HCT116 (cell line): ENCODE data around the gene DDX39B. TPM values are rescaled to one million over a fixed set of nuclear protein-coding genes. Genes with fewer than 3 reads are reported as not detected.

Experiments used
- ATAC-seq: fragments of 200-7000 bp; cut with Tn5 transposase; 2 replicates; pipeline ENCODE4 v1.9.1; 2020; ENCODE audit warnings: mild to moderate bottlenecking, moderate library complexity
- BruUV-seq: library from RNA; stranded (reverse); fragments of 400-500 nt; replicated peaks from 2 replicates; lab custom pipeline; 2021; lab: Mats Ljungman, UMichigan
- CTCF ChIA-PET: fragments of 300-600 bp; sonication (Branson Sonifier 250); formaldehyde crosslinking; loops from one replicate; lab custom pipeline; 2021; ENCODE audit warnings: antibody characterized with exemption; lab: Charles Lee
- POLR2A ChIA-PET: fragments of 300-600, 350-600 bp; sonication (Branson Sonifier 250); formaldehyde crosslinking; loops from one replicate; lab custom pipeline; 2021; ENCODE audit warnings: antibody characterized with exemption; lab: Charles Lee
- RAD21 ChIA-PET, 2 experiments: fragments of 300-600 bp; sonication (Branson Sonifier 250); formaldehyde crosslinking; loops; one replicate each; lab custom pipeline; 2023; ENCODE audit warnings: low total read pairs in 2 of 2; ENCODE audit not compliant: uncharacterized antibody in 2 of 2, unreplicated experiment in 2 of 2, low non-redundant PET in 1 of 2; lab: Charles Lee
- DNase-seq: peaks from one replicate; pipeline ENCODE4 v3.0.0-alpha.2; 2010; ENCODE audit warnings: low read depth, low spot score
- H2AFZ ChIP-seq: fragments of 200-600 bp; shearing (Covaris generic), sonication (generic); 2 replicates; pipeline ENCODE4 v1.6.1; 2017; ENCODE audit warnings: low read depth, mixed run types, mixed read lengths, antibody characterized with exemption, low read length; ENCODE audit not compliant: poor library complexity, severe bottlenecking
- H3K27ac ChIP-seq: 2 replicates; pipeline ENCODE4 v1.5.1; 2012; ENCODE audit warnings: low read depth, low read length
- H3K27me3 ChIP-seq: fragments of 200-600 bp; sonication (generic); 2 replicates; pipeline ENCODE4 v1.6.1; 2016; ENCODE audit warnings: mixed run types, low read length, mixed read lengths; ENCODE audit not compliant: insufficient read depth
- H3K36me3 ChIP-seq, 2 experiments: fragments of 200-500 bp in 1 of 2; fragments of 200-600 bp in 1 of 2; sonication (Bioruptor generic) in 1 of 2; sonication (generic) in 1 of 2; 2 replicates each; pipeline versions ENCODE4 v1.5.1 to v1.6.1; 2014 to 2016; ENCODE audit warnings: low read length in 2 of 2, inconsistent platforms in 1 of 2, mixed read lengths in 1 of 2, mixed run types in 1 of 2; ENCODE audit not compliant: insufficient read depth in 2 of 2, control insufficient read depth in 1 of 2
- H3K4me1 ChIP-seq, 2 experiments: fragments of 200-600 bp in 1 of 2; sonication (generic) in 1 of 2; 2 replicates each; pipeline versions ENCODE4 v1.5.1 to v1.6.1; 2012 to 2017; ENCODE audit warnings: low read length in 2 of 2, inconsistent platforms in 1 of 2, mild to moderate bottlenecking in 1 of 2, mixed read lengths in 1 of 2, mixed run types in 1 of 2, moderate library complexity in 1 of 2; ENCODE audit not compliant: insufficient read depth in 2 of 2, control insufficient read depth in 1 of 2
- H3K4me2 ChIP-seq: fragments of 200-600 bp; sonication (generic); 2 replicates; pipeline ENCODE4 v1.6.1; 2017; ENCODE audit warnings: mixed run types, low read length, mixed read lengths
- H3K4me3 ChIP-seq, 2 experiments: fragments of 200-600 bp in 1 of 2; sonication (generic) in 1 of 2; replicated peaks in 1 of 2; 2 replicates each; pipeline ENCODE4 v1.5.1; 2011 to 2016; ENCODE audit warnings: low read length in 2 of 2, control low read depth in 1 of 2, low read depth in 1 of 2, mild to moderate bottlenecking in 1 of 2, mixed read lengths in 1 of 2, mixed run types in 1 of 2
- H3K79me2 ChIP-seq: fragments of 200-600 bp; sonication (generic); 2 replicates; pipeline ENCODE4 v1.6.1; 2017; ENCODE audit warnings: mild to moderate bottlenecking, mixed run types, low read length, moderate library complexity, mixed read lengths; ENCODE audit not compliant: insufficient read depth
- H3K9ac ChIP-seq: fragments of 200-600 bp; sonication (generic); 2 replicates; pipeline ENCODE4 v1.6.1; 2016; ENCODE audit warnings: low read length, mixed read lengths
- H3K9me2 ChIP-seq: fragments of 200-600 bp; sonication (generic), shearing (Covaris generic); 2 replicates; pipeline ENCODE4 v1.6.1; 2017; ENCODE audit warnings: mixed run types, mild to moderate bottlenecking, moderate library complexity; ENCODE audit not compliant: insufficient read depth
- H3K9me3 ChIP-seq, 2 experiments: fragments of 200-500 bp in 1 of 2; fragments of 200-600 bp in 1 of 2; sonication (Bioruptor generic) in 1 of 2; sonication (generic) in 1 of 2; 2 replicates each; pipeline ENCODE4 v1.6.1; 2014 to 2017; ENCODE audit warnings: low read length in 2 of 2, mixed read lengths in 2 of 2, inconsistent platforms in 1 of 2, low read depth in 1 of 2, mild to moderate bottlenecking in 1 of 2, mixed run types in 1 of 2, moderate library complexity in 1 of 2; ENCODE audit not compliant: control insufficient read depth in 1 of 2, insufficient read depth in 1 of 2
- H4K20me1 ChIP-seq: fragments of 200-600 bp; sonication (generic), shearing (Covaris generic); 2 replicates; pipeline ENCODE4 v1.6.1; 2017; ENCODE audit warnings: mixed run types, mild to moderate bottlenecking, moderate library complexity; ENCODE audit not compliant: insufficient read depth
- CBX3 ChIP-seq: IDR thresholded peaks from 2 replicates; pipeline ENCODE4 v1.6.1; 2012; ENCODE audit warnings: low read depth
- EGR1 ChIP-seq: IDR thresholded peaks from 2 replicates; pipeline ENCODE4 v1.6.1; 2012; ENCODE audit warnings: low read depth
- ELF1 ChIP-seq: IDR thresholded peaks from 2 replicates; pipeline ENCODE4 v1.6.1; 2012; ENCODE audit warnings: low read depth, borderline replicate concordance
- EZH2 ChIP-seq: fragments of 200-600 bp; sonication (generic); IDR thresholded peaks from 2 replicates; pipeline ENCODE4 v1.6.1; 2017; ENCODE audit warnings: antibody characterized with exemption, mixed run types
- POLR2AphosphoS5 ChIP-seq: IDR thresholded peaks from 2 replicates; pipeline ENCODE4 v1.6.1; 2011; ENCODE audit warnings: mild to moderate bottlenecking, low read depth, low read length, moderate library complexity
- RAD21 ChIP-seq: IDR thresholded peaks from 2 replicates; pipeline ENCODE4 v1.6.1; 2012; ENCODE audit warnings: low read depth, mild to moderate bottlenecking
- SIN3A ChIP-seq: IDR thresholded peaks from 2 replicates; pipeline ENCODE4 v1.6.1; 2012; ENCODE audit warnings: low read depth
- SP1 ChIP-seq: IDR thresholded peaks from 2 replicates; pipeline ENCODE4 v1.6.1; 2012; ENCODE audit warnings: low read depth
- intact Hi-C: fragments of 100-400 bp; cut with micrococcal nuclease; formaldehyde crosslinking; loops from 2 replicates; pipeline ENCODE4 v1.10.0; 2022
- total RNA-seq: library from RNA; stranded (reverse); gene quantifications from one replicate; pipeline ENCODE4 v1.2.1, GENCODE V29; 2021; ENCODE audit not compliant: unreplicated experiment
- TF ChIP-seq, protein P1 (sequence below): IDR thresholded peaks from 2 replicates; pipeline ENCODE4 v1.6.1; 2012; ENCODE audit warnings: low read depth
- TF ChIP-seq, protein P2 (sequence below): IDR thresholded peaks from 2 replicates; pipeline ENCODE4 v1.6.1; 2012
- TF ChIP-seq, protein P3 (sequence below): IDR thresholded peaks from 2 replicates; pipeline ENCODE4 v1.6.1; 2011; ENCODE audit warnings: mild to moderate bottlenecking, low read length, moderate library complexity; ENCODE audit not compliant: insufficient replicate concordance; ENCODE audit errors: extremely low read depth

DDX39B gene
- total RNA-seq, 1 experiment from 2014 or later, result 545 TPM

DNA sequence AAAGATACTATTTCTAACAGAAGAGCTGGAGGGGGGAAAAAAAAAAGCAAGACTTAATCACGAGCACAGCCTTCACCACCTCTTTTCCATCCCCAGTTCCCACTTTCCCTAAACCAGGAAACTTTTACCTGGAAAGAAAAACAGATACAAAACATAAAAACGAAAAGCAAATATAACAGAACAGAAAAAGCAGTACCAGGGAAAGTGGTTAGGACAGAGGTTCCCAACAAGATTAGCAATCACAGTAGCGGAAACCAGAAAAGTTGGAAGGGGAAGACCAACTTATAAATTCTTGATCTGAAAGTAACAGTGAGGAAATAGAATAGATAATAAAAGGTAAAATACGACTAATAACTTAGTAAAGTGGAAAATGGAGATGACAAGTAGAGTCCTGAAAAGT, 1.2 kb downstream of the DDX39B start (continued):
- TF ChIP-seq, protein P1, sequence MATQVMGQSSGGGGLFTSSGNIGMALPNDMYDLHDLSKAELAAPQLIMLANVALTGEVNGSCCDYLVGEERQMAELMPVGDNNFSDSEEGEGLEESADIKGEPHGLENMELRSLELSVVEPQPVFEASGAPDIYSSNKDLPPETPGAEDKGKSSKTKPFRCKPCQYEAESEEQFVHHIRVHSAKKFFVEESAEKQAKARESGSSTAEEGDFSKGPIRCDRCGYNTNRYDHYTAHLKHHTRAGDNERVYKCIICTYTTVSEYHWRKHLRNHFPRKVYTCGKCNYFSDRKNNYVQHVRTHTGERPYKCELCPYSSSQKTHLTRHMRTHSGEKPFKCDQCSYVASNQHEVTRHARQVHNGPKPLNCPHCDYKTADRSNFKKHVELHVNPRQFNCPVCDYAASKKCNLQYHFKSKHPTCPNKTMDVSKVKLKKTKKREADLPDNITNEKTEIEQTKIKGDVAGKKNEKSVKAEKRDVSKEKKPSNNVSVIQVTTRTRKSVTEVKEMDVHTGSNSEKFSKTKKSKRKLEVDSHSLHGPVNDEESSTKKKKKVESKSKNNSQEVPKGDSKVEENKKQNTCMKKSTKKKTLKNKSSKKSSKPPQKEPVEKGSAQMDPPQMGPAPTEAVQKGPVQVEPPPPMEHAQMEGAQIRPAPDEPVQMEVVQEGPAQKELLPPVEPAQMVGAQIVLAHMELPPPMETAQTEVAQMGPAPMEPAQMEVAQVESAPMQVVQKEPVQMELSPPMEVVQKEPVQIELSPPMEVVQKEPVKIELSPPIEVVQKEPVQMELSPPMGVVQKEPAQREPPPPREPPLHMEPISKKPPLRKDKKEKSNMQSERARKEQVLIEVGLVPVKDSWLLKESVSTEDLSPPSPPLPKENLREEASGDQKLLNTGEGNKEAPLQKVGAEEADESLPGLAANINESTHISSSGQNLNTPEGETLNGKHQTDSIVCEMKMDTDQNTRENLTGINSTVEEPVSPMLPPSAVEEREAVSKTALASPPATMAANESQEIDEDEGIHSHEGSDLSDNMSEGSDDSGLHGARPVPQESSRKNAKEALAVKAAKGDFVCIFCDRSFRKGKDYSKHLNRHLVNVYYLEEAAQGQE, result no peak
- TF ChIP-seq CBX3 (no peak), ELF1 (no peak), SP1 (no peak), EZH2 (no peak)
- TF ChIP-seq, protein P2, sequence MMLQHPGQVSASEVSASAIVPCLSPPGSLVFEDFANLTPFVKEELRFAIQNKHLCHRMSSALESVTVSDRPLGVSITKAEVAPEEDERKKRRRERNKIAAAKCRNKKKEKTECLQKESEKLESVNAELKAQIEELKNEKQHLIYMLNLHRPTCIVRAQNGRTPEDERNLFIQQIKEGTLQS, result no peak
- TF ChIP-seq, all 23 proteins: peak for 0

DNA sequence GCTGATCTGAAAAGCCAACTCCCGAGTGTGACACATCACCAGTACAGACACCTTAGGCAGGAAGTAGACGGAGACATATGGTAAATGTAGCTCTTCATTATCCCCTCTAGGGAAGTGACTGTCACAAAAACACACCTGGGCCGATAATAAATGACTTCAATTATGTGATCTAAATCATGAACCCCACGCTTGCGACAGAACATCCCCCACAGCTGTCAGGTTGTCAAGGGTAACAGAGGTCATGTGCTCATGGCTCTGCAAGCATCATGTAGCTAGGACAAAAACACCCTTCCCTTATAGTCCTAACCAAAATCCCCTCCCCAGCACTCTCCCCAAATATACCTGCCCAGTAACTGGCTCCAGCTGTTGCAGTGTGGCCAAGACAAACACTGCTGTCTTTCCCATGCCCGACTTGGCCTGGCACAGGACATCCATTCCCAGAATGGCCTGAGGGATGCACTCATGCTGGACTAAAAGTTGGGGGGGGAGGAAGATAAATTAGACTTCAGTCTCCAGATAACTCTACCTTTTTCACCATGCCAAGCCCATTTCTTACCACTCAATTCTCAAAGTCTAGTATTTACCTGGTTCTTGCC, 2.9 kb downstream of the DDX39B start:
- H3K36me3 ChIP-seq, result peaks cover 59 to 64% of the 10 kb centered on the region in 2 experiments
- H3K27ac ChIP-seq, result no peak overlapping the region
- ChIA-PET POLR2A (no interaction called here), CTCF (no interaction called here), RAD21 (no interaction called here)
- H3K4me1 ChIP-seq, result peaks cover 14 to 26% of the 10 kb centered on the region in 2 experiments
- H3K9me3 ChIP-seq, result no peaks in the 10 kb centered on the region
- intact Hi-C loops, result no loop called here
- H4K20me1 ChIP-seq, result peaks cover 40% of the 10 kb centered on the region; the same call in 1 of the 2 replicates
- H3K4me2 ChIP-seq, result no peak overlapping the region
- H3K27me3 ChIP-seq, result no peaks in the 10 kb centered on the region
- ATAC-seq (no peak), DNase-seq (no peak)
- H3K9ac ChIP-seq, result no peak overlapping the region
- H3K4me3 ChIP-seq, result no peak overlapping the region
- no peaks in the 10 kb centered on the region for H3K9me2 ChIP-seq
- H3K79me2 ChIP-seq, result peaks cover 86% of the 10 kb centered on the region
- BruUV-seq, result no TSS peak
- no peak overlapping the region for H2AFZ ChIP-seq
- TF ChIP-seq SIN3A (no peak), POLR2AphosphoS5 (no peak), EGR1 (no peak), RAD21 (no peak)
- TF ChIP-seq, protein P1, result no peak
- TF ChIP-seq, protein P2, result no peak
- TF ChIP-seq, protein P3, sequence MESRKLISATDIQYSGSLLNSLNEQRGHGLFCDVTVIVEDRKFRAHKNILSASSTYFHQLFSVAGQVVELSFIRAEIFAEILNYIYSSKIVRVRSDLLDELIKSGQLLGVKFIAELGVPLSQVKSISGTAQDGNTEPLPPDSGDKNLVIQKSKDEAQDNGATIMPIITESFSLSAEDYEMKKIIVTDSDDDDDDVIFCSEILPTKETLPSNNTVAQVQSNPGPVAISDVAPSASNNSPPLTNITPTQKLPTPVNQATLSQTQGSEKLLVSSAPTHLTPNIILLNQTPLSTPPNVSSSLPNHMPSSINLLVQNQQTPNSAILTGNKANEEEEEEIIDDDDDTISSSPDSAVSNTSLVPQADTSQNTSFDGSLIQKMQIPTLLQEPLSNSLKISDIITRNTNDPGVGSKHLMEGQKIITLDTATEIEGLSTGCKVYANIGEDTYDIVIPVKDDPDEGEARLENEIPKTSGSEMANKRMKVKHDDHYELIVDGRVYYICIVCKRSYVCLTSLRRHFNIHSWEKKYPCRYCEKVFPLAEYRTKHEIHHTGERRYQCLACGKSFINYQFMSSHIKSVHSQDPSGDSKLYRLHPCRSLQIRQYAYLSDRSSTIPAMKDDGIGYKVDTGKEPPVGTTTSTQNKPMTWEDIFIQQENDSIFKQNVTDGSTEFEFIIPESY, result no peak
